Activated naive CD4-positive, alpha-beta T cell treated with Interleukin-2 at 50 U/mL for 16 hours (primary cell): Measurements from ENCODE around the gene CTNNA2.

Experiments
- DNase-seq: peaks from one replicate; pipeline ENCODE4 v3.0.0-alpha.2; 2020

CTNNA2 gene

GRCh38 chr2:79798776-79799175 is 285.9 kb downstream of the CTNNA2 start:
- DNase-seq, result no peak

DNA sequence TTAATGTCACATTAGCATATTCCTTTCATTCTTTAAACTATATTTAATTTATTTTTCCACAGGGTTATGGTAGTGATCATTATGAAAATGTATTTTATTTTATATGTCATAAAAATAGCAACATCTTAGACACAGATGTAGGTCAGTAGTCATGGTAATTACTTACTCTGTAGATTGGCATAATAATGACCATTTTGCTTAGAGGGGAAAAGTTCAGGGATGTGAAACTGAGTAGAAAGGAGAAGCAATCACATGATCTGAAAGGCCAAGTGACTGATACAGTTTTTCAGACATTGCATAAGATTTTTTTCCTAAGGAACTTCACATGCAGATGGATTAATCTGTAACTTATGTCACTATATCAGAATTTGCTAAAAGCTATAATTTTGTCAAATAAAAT is 286.9 kb downstream of the CTNNA2 start:
- no peak for DNase-seq

- no peak for DNase-seq
Observed at GRCh38 chr2:79801082-79801481, 288.2 kb downstream of the CTNNA2 start.

DNA sequence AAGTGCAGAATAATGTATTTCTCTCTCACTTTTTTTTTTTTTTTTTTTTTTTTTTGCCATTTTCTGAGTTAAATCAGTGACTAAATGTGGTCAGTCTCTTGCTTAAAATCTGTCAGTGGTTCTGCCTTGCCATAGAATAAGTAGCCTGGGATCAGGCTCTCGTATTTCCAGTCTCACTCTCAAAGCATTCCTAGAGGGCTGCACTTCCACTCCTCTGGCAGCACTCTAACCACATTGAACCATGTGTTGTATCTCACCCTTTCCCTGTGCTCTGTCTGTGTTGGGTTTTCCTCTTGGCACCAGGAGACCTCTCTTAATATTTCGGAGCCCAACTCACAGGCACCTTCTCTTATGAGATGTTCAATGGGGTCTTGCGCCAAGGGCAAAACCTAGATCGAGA is 304.4 kb downstream of the CTNNA2 start:
- DNase-seq, result no peak

DNA sequence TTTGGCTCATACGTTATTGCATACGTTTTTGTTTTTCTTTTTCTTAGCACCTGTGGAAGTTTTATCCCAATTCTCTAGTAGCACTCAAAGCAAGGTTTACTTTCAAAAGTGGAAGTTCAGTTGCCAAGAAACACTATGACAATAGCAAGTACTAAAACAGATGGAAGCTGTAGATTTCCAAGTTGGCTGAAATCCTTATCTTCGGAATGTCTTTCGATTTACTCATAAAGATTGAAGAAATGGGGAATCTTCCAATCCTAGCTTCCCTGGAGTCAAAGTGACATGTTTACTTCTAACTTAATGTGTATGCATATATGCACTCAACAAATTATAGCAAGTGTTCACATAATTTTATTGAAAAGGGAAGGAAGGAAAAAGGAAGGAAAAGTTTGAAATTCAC is 307.4 kb downstream of the CTNNA2 start:
- no peak for DNase-seq

GRCh38 chr2:79822136-79822535 is 309.3 kb downstream of the CTNNA2 start:
- no peak for DNase-seq

DNA sequence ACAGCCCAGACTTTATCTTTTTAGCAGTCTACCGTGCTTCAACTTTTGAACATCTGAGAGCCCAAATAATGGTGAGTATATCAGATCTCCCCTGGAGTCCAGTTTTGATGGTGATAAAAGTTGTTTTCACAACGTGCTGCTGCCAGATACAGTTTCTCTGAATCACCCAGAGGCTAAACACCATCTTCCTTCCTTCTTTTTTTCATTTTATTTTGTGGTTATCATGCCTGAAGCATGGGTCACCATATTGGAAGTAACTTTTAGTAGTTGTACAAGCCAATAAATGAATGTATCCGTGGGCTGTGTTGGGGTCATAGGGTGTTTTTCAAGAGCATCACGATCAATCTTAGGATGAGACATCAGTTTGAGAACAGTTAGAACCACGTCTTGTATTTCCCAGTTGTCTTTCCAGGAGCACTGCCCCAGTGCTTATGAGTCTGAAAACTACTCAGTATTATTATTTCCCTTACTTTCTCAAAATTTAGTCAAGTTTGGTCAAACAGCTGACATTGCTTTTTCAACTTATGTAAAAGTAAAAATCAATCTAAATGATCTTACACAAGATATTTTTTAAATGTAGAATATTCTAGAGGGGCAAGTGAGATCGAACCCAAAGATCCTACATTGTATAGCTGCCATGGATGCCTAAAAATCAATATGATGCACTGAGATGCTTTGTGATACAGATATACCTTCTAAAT is 311.4 kb downstream of the CTNNA2 start:
- DNase-seq, result no peak

GRCh38 chr2:79827881-79828280 is 315.0 kb downstream of the CTNNA2 start:
- no peak for DNase-seq

- no peak for DNase-seq
Observed at GRCh38 chr2:79830501-79830900, 317.6 kb downstream of the CTNNA2 start.

GRCh38 chr2:79831961-79832360 is 319.1 kb downstream of the CTNNA2 start:
- no peak for DNase-seq

GRCh38 chr2:79832511-79833234 is 319.8 kb downstream of the CTNNA2 start:
- DNase-seq, result no peak

DNA sequence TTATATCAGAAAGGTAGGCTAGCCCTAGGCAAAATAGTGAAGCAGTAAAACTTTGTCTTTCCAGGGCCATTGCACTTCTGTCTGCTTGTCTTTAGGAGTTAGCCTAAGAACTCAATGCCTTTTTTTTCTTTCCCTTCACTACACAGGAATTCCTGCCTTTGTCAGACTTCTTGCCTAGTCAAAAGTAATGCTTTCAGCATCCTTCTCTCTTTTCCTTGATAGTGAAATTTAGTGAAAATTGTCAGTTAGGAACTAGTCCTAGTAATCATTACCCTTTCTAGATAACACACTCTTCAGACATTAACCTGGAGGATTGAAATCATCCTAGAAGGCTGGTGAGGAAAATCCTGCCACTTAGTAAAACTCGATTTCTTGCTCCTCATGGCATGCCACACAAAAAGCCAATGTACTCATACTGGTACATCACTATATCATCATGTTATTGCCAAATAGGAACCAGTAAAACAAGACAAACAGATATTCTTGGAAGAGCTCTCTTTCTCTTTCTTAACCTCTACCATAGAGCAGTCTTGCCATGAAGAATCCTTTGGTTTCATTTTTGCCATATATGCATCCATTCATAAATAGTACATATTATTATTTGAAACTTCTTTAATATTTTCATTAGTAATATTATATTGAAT is 320.5 kb downstream of the CTNNA2 start:
- DNase-seq, result no peak

DNA sequence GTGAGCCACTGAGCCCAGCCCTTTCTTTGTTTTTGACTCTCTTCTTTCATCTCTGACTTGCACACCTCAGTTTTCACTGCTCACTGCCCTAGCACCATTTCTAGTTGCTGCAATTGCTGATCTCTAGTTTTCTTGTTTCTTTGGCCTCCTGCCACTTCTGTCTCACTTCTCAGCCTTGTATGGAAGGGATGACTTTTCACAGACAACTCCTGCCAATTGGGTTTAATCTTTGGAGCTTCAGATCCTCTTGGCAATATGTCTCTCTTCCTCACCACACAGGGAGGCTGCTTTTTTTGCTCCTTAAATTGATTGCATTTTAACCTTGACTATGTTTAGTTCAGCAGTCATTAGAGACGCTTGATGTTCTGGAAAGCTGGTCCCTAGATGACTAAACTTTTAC is 323.1 kb downstream of the CTNNA2 start:
- DNase-seq, result no peak

DNA sequence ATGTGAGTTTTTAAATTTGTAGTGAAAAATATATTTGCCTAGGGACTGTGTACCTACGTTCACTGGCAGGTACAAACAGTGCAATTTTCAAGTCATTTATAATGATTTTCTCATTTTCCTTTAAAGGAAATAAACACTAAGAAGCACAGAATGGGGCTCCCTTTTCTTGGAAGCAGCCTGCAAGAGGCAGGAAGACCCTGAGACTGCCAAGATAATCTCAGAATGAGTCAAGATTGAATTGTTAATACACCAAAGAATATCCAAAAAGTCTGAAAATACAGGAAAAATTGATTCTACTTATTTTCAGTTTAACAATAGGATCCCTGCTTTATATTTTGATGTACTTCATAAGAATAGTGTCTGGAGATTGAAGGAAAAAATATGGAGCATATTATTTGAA is 331.2 kb downstream of the CTNNA2 start:
- no peak for DNase-seq

DNA sequence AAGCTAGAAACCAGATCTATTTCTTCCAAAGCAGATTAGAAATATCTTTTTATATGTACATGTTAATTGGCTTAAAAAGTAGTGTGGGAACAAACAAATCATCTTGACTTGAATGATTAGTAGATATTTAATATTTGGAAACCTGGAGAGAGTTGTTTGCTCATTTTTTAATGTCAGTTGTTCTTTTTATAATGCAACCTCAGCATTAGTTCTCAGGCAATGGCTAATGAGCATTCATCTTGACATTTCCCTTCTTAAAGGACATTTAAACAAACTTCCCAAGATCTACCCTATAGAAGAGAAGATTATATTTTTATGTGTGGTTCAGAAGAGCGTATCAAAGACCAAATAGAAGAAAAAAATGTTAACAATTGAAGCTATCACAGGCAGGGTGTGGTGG is 334.0 kb downstream of the CTNNA2 start:
- no peak for DNase-seq

- DNase-seq, result no peak
Observed at GRCh38 chr2:79849241-79849640, 336.4 kb downstream of the CTNNA2 start.

GRCh38 chr2:79849949-79850348 is 337.1 kb downstream of the CTNNA2 start:
- DNase-seq, result no peak

DNA sequence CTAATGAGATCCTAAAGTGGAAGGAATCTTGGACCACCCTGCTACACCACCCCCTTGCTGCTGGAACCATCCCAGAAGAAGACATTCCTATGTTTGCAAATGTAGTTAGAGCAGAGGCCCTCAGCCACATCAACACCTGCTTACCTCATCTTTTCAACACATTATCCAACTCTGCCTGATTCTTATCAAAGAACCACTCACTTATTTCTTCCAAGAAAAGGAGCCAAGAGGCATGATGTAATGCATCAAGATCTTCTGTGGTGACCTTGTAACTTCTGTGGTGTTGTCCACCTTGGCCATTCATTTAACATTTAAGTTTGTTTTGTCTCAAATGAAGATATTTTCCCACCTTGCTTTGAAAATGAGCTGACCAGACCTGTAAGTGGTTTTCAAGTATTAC is 338.1 kb downstream of the CTNNA2 start:
- no peak for DNase-seq

- no peak for DNase-seq
Observed at GRCh38 chr2:79855264-79856006, 342.6 kb downstream of the CTNNA2 start.

- no peak for DNase-seq
Observed at GRCh38 chr2:79857888-79858287, 345.0 kb downstream of the CTNNA2 start.

DNA sequence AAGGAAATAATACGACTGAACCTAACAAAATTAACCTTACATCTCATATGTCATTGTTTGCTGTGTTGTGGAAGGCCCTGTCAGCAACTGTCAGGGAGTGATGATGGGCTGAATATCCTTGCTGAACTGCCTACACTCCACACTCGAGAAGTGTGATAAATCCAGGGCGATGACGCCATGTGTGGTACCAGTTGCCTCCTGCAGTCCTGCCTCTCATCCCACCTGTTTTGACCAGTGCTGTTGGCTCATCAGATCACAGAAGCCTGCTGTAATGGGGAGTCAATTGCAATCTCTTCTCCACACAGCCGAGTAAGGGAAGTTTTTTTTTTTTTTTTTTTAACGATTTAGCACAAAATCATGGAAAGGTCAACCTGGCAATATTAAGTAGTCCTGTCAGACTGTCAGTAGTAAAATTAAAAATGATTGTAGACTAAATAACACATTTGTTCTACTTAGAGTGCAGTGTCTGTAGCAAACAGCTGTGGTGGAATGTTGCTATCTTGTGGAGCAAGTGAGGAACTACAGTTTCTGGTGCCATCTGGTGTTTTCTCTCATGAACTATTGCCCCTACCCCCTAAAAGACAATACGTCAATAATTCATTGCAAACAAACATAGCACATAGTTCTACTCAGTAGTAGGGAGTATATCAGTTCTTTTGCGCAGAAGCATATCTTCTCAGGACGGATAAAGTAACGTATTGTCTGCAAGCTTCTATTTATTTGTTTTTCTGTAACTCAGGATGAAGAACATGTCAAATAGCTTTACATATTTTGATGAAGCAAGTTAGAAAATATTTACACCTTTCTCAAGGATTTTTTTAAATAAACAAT is 347.6 kb downstream of the CTNNA2 start:
- DNase-seq, result no peak

- no peak for DNase-seq
Observed at GRCh38 chr2:79861059-79861374, 348.2 kb downstream of the CTNNA2 start.

- DNase-seq, result no peak
Observed at GRCh38 chr2:79862756-79863155, 349.9 kb downstream of the CTNNA2 start.
